ENCODE data around the gene AP1G2. TPM values are rescaled to one million over a fixed set of nuclear protein-coding genes. Genes with fewer than 3 reads are reported as not detected.

AP1G2 gene
- total RNA-seq, 1 donor from 2014 or later: 10.0 TPM

DNA sequence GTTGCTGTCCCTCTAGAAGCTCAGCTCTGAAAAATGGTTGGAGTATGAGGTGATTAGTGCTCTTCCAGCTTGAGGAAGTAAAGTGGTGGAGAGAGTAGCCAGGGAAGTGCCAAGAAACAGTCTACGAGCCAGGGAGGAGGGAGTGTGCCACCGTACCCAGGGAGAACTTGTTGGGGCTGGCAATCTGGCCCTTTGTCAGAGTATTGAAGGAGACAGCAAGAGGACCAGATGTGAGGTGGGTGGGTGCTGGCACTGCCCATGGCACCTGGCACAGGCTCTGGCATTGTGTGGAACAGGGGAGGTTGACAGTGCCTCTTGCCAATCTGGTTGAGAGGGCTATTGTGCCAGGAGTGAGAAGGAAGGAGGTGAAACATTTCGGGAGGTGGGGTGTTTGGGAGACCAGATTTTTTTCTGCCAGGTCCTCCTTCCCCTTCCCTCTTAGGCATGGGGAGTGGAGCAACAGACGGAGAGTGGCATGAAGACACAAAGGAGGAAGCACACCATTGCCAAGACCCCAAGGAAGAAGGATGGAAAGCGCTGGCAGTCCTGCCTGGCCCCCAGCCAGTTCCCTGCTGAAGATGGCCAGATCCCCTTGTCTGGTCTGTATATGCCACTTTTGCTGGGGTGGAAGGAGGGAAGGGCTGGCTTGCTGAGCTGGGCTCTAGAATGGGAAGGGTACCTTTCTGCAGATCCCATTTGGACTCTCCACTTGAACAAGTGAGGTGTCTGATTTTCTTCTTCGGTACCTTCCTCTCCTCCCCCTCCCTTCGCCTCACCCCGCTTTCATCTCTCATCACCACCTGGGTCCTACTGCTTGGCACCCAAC is 53.6 kb downstream of the AP1G2 start:
- peak; percentile 83 for DNase-seq

DNA sequence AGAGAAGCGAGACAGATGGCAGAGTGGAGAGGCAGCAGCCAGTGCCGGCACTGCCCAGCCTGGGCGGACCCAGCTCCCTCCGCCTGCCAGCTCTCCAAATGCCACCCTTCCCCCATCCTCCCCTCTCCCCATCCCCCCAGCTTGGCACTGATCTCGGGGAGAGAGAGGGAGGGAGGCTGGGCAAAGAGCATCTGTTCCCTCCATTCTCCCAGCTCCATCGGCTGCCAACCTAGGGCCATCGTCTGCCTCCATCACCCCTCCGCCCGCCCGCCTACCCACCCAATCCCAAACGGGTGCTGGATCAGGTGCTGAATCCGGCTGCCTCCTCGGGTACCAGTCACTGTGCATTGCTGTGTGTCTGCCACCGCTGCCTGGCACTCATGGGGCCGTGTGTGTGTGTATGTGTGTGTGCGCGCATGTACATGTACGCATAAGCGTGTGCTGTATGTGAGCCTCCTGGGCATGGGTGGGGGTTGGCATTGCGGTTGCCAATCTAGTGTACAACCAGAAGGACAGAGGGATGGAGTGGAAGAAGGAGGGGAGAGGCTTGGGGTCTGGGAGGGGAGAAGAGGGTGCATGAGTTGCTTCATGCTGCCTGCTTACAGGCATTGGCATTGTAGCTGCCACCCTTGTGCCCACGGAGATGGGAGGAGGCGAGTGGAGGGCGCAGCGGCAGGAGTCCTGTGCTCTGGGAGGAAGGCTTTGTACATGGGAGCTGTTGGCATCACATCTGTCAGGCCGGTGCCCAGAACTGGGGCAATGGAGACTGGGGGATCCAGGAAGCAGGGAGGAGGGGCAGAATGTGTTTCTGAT is 54.4 kb downstream of the AP1G2 start:
- peak; percentile 95 for DNase-seq

DNA sequence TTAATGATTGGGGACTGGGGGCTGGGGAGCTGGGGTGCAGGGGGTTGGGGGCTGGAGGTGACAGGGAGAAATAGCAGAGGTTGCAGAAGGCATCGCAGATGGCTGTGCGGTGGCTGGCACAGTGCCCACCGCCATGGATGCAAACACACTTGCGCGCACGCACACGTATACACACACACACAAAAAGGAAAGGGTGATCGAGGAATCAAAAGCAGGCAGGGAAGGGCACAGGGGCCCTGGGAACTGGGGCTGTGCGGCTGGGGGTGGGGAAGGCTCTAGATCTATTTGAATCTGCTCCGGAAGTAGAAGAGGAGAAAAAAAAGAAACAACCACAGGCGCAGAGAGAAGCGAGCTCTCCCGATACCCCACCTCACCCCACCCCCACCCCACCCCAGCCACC is 55.4 kb downstream of the AP1G2 start:
- DNase-seq: no peak

Other genes starting within 250 kb of the AP1G2 start
- gene PABPN1, start 246.3 kb downstream of the AP1G2 start, total RNA-seq: 59.6 TPM
- 158 TPM for gene SLC22A17, start 214.9 kb downstream of the AP1G2 start, total RNA-seq
- 17.5 TPM for gene EFS, start 202.6 kb downstream of the AP1G2 start, total RNA-seq
- gene IL25, start 195.0 kb downstream of the AP1G2 start, total RNA-seq: not detected
- 0.62 TPM for gene CMTM5, start 190.7 kb downstream of the AP1G2 start, total RNA-seq
- gene MYH6, start 159.5 kb downstream of the AP1G2 start, total RNA-seq: not detected
- 0.31 TPM for gene MYH7, start 132.1 kb downstream of the AP1G2 start, total RNA-seq
- gene NGDN, start 98.1 kb downstream of the AP1G2 start, total RNA-seq: 49.1 TPM
- gene ZFHX2, start 16.0 kb downstream of the AP1G2 start, total RNA-seq: 1.2 TPM
- gene THTPA, start 11.5 kb downstream of the AP1G2 start, total RNA-seq: 6.9 TPM
- 28.9 TPM for gene JPH4, start 11.0 kb upstream of the AP1G2 start, total RNA-seq
- gene DHRS2, start 68.6 kb upstream of the AP1G2 start, total RNA-seq: 0.31 TPM